Measurements from ENCODE around the gene BRIP1.

GRCh38 chr17:61672140-61672539, 191.2 kb downstream of the BRIP1 start:
- TF ChIP-seq EZH2phosphoT487 (IDR thresholded peaks at IDR 0.05; ENCODE audit: insufficient read depth, low read depth) (no peak), EZH2 (IDR thresholded peaks at IDR 0.05; ENCODE audit: insufficient read depth, poor library complexity, severe bottlenecking) (no peak)

Data from GM23248 (cell line).